Measurements from ENCODE around the gene PTOV1. TPM values are rescaled to one million over a fixed set of nuclear protein-coding genes. Genes with fewer than 3 reads are reported as not detected.

Gene PTOV1
- total and polyA plus RNA-seq, 2 of the 13 experiments (the other 11 are each of a cell fraction or from before 2014, with no cell fraction given) = 63.5 to 68.5 TPM

DNA sequence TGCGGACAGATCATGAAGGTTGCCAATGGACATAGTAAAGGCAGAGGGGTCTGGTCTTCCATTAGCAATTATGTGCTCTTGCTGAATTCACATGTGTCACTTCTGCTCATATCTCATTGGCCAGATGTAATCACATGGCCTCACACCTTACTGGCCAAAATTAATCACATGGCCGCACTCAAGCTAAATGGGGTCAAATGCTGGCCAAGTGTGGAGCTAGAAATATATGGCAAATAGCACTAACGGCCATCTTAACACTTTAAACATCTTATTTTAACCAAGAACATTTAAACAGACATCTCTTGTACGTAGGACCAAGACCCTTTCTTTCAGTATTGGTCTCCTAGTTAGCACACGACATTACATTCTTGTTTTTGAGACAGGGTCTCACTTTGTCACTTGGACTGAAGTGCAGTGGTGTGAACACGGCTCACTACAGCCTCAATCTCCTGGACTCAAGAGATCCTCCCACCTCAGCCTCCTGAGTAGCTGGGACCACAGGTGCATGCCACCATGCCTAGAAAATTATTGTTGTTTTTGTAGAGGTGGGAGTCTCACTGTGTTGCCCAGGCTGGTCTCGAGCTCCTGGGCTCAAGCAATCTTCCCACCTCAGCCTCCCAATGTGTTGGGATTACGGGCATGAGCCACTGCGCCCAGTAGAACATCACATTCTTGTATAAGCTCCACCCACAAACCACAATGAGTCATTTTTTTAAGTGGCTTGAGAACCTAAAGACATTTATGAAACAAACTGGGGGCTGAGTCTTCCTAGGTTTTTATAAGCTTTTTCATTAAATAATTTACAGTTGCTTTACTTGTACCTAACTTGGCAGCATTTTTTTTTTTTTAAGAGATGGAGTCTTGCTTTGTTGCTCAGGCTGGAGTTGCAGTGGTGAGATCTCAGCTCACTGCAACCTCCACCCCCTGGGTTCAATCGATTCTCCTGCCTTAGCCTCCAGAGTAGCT is 2.9 kb upstream of the PTOV1 start (continued):
- TF ChIP-seq, protein P1, sequence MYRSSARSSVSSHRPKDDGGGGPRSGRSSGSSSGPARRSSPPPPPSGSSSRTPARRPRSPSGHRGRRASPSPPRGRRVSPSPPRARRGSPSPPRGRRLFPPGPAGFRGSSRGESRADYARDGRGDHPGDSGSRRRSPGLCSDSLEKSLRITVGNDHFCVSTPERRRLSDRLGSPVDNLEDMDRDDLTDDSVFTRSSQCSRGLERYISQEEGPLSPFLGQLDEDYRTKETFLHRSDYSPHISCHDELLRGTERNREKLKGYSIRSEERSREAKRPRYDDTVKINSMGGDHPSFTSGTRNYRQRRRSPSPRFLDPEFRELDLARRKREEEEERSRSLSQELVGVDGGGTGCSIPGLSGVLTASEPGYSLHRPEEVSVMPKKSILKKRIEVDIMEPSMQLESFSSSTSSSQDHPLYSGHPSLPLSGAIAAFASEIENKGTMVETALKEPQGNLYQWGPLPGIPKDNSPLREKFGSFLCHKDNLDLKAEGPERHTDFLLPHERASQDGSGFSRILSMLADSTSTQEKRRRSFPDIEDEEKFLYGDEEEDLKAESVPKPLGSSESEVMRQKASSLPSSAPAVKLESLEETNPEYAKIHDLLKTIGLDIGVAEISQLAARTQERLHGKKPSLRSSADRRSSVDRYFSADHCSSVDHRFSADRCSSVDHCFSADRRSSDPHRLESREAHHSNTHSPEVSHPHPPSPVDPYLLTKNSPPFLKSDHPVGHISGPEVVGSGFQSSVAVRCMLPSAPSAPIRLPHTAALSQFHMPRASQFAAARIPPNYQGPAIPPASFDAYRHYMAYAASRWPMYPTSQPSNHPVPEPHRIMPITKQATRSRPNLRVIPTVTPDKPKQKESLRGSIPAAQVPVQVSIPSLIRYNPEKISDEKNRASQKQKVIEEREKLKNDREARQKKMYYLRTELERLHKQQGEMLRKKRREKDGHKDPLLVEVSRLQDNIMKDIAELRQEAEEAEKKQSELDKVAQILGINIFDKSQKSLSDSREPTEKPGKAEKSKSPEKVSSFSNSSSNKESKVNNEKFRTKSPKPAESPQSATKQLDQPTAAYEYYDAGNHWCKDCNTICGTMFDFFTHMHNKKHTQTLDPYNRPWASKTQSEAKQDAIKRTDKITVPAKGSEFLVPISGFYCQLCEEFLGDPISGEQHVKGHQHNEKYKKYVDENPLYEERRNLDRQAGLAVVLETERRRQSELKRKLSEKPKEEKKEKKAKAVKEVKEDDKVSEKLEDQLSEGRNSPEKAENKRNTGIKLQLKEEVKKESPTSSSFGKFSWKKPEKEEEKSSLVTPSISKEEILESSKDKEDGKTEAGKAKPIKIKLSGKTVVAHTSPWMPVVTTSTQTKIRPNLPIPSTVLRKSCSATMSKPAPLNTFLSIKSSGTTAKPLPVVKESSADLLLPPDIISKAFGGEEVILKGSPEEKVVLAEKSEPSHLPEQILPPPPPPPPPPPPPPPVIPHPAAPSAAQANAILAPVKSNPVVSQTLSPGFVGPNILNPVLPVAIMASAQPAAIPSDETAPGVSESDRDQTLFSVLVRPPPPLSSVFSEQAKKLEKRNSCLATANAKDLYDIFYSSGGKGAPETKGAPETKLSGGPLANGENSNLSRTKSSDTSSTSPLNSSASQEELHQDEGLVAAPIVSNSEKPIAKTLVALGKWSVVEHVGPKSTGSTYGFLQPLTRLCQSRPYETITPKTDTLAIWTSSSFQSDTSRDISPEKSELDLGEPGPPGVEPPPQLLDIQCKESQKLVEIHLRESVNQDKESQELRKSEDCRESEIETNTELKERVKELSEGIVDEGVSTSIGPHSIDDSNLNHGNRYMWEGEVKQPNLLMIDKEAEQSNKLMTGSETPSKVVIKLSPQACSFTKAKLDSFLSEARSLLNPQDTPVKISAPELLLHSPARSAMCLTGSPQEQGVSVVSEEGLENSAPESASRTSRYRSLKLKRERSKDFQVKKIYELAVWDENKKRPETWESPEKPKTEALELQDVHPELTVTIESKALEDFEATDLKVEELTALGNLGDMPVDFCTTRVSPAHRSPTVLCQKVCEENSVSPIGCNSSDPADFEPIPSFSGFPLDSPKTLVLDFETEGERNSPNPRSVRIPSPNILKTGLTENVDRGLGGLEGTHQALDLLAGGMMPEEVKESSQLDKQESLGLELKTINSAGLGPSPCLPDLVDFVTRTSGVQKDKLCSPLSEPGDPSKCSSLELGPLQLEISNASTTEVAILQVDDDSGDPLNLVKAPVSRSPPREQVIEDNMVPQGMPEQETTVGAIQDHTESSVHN (CRISPR knock-in tag; IDR thresholded peaks at IDR 0.05) = no peak
- TF ChIP-seq KLF9 (CRISPR knock-in tag; IDR thresholded peaks at IDR 0.05; ENCODE audit: low read depth) (no peak), ZMYM2 (CRISPR knock-in tag; IDR thresholded peaks at IDR 0.05) (no peak)
- TF ChIP-seq, protein P2, sequence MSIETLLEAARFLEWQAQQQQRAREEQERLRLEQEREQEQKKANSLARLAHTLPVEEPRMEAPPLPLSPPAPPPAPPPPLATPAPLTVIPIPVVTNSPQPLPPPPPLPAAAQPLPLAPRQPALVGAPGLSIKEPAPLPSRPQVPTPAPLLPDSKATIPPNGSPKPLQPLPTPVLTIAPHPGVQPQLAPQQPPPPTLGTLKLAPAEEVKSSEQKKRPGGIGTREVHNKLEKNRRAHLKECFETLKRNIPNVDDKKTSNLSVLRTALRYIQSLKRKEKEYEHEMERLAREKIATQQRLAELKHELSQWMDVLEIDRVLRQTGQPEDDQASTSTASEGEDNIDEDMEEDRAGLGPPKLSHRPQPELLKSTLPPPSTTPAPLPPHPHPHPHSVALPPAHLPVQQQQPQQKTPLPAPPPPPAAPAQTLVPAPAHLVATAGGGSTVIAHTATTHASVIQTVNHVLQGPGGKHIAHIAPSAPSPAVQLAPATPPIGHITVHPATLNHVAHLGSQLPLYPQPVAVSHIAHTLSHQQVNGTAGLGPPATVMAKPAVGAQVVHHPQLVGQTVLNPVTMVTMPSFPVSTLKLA (IDR thresholded peaks at IDR 0.05) = peak; percentile 48

Data from HepG2 (cell line).